NCI-H2227 (cell line): ENCODE data around the gene TMEM14A.

Source experiments
- DNase-seq: peaks from one replicate; lab custom pipeline; 2025; ENCODE audit not compliant: unreplicated experiment; lab: John Stamatoyannopoulos, UW

TMEM14A gene

GRCh38 chr6:52733172-52733571, 62.3 kb downstream of the TMEM14A start:
- no peak for DNase-seq

GRCh38 chr6:52734072-52734471, 63.2 kb downstream of the TMEM14A start:
- no peak for DNase-seq

- DNase-seq, result no peak
These were observed 64.2 kb downstream of the TMEM14A start for GRCh38 chr6:52735071-52735470.

DNA sequence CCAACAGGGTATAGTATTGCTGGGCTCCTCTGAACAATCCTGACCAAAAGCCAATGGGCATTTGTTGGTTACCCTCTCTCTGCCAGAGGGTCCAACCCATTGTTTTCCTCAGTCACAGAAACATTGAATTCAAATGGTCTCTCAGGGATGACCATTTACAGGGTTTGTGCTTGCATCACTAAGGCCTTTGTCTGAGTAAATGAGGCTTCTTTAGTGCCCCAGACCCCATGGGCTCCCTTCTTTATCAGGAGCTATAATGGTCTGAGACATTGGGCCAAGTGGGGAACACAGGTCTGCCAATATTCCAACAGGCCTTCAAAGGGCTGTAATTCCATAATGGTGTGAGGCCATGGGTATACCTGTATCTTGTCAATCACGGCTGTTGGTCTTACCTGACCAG, 65.2 kb downstream of the TMEM14A start:
- DNase-seq, result no peak
